HG02623 (cell line): ENCODE results near the gene TMEM141.
"Not testable (repeated sequence)": the region's sequence is repeated elsewhere in the genome, so short reads cannot be mapped to it uniquely, and the experiment has no call there.

Experiments
- ATAC-seq: cut with Tn5 transposase; IDR thresholded peaks from one replicate; pipeline ENCODE4 v1.9.1; 2021; ENCODE audit warnings: moderate library complexity; ENCODE audit not compliant: unreplicated experiment

Gene TMEM141

GRCh38 chr9:136755302-136756133 is 35.6 kb upstream of the TMEM141 start:
- not testable (repeated sequence) for ATAC-seq

GRCh38 chr9:136756134-136756438 is 35.1 kb upstream of the TMEM141 start:
- ATAC-seq, result no peak

- no peak for ATAC-seq
Measured at GRCh38 chr9:136756836-136757235, 34.3 kb upstream of the TMEM141 start.

- no peak for ATAC-seq
Measured at GRCh38 chr9:136757328-136757727, 33.8 kb upstream of the TMEM141 start.

- ATAC-seq, result no peak
Measured at GRCh38 chr9:136757751-136758140, 33.4 kb upstream of the TMEM141 start.

- ATAC-seq, result no peak
Measured at GRCh38 chr9:136759001-136759400, 32.1 kb upstream of the TMEM141 start.

GRCh38 chr9:136759436-136760325 is 31.5 kb upstream of the TMEM141 start:
- no peak for ATAC-seq

GRCh38 chr9:136760424-136760823 is 30.7 kb upstream of the TMEM141 start:
- ATAC-seq, result no peak

GRCh38 chr9:136760834-136761544 is 30.2 kb upstream of the TMEM141 start:
- ATAC-seq, result not testable (repeated sequence)

- ATAC-seq, result no peak
Measured at GRCh38 chr9:136761545-136761981, 29.6 kb upstream of the TMEM141 start.

- no peak for ATAC-seq
Measured at GRCh38 chr9:136762221-136762691, 28.9 kb upstream of the TMEM141 start.

GRCh38 chr9:136762915-136763648 is 28.1 kb upstream of the TMEM141 start:
- no peak for ATAC-seq

- no peak for ATAC-seq
Measured at GRCh38 chr9:136763649-136764035, 27.5 kb upstream of the TMEM141 start.

GRCh38 chr9:136764301-136764891 is 26.7 kb upstream of the TMEM141 start, which contains the start of gene LCN15:
Gene LCN15 (minus strand): TSS chr9:136764518. CDS start chr9:136764488, 30 bp downstream.
- no peak for ATAC-seq

- ATAC-seq, result no peak
Measured at GRCh38 chr9:136765041-136765440, 26.1 kb upstream of the TMEM141 start.

GRCh38 chr9:136765745-136766409 is 25.3 kb upstream of the TMEM141 start:
- ATAC-seq, result not testable (repeated sequence)

GRCh38 chr9:136766410-136767120 is 24.6 kb upstream of the TMEM141 start:
- ATAC-seq, result not testable (repeated sequence)

GRCh38 chr9:136769710-136770191 is 21.4 kb upstream of the TMEM141 start:
- no peak for ATAC-seq
